Stimulated activated CD8-positive, alpha-beta memory T cell treated with anti-CD3 and anti-CD28 coated beads, Interleukin-4, amount 100 ng/mL, for 4 hours (primary cell): Measurements from ENCODE around the gene CALB2.
"Not testable (repeated sequence)": the region's sequence is repeated elsewhere in the genome, so short reads cannot be mapped to it uniquely, and the experiment has no call there.

Experiments used
- DNase-seq, 2 donors: peaks; one replicate each; pipeline ENCODE4 v3.0.0-alpha.2; 2020; ENCODE audit warnings: low read depth in 2 of 2, low spot score in 1 of 2

CALB2 gene

GRCh38 chr16:71358464-71358998 lies at the start of gene CALB2:
Gene CALB2, plus strand, starts transcription at chr16:71358723. Its CDS starts 70 bp downstream, at chr16:71358793.
- DNase-seq: peak; percentile 7 to 30

GRCh38 chr16:71311553-71312158 lies 46.9 kb upstream of the CALB2 start:
- DNase-seq: no peak

GRCh38 chr16:71313591-71313990 lies 44.9 kb upstream of the CALB2 start:
- not testable (repeated sequence) for DNase-seq

- no peak for DNase-seq
These were observed 43.3 kb upstream of the CALB2 start for GRCh38 chr16:71315269-71315668.

- no peak for DNase-seq
These were observed 38.5 kb upstream of the CALB2 start for GRCh38 chr16:71319999-71320398.

- DNase-seq: no peak
These were observed 30.8 kb upstream of the CALB2 start for GRCh38 chr16:71327720-71328119.

GRCh38 chr16:71328151-71328550 lies 30.4 kb upstream of the CALB2 start:
- DNase-seq: no peak

GRCh38 chr16:71337631-71338030 lies 20.9 kb upstream of the CALB2 start:
- DNase-seq: no peak

- DNase-seq: no peak
These were observed 20.3 kb upstream of the CALB2 start for GRCh38 chr16:71338193-71338592.

- DNase-seq: no peak
These were observed 19.9 kb upstream of the CALB2 start for GRCh38 chr16:71338632-71339031.

GRCh38 chr16:71339236-71340171 lies 19.0 kb upstream of the CALB2 start:
- DNase-seq: no peak

GRCh38 chr16:71340406-71340805 lies 18.1 kb upstream of the CALB2 start:
- no peak for DNase-seq

GRCh38 chr16:71341881-71342280 lies 16.6 kb upstream of the CALB2 start:
- DNase-seq: no peak

- no peak for DNase-seq
These were observed 15.4 kb upstream of the CALB2 start for GRCh38 chr16:71343078-71343477.

- no peak for DNase-seq
These were observed 14.1 kb upstream of the CALB2 start for GRCh38 chr16:71344315-71344905.

GRCh38 chr16:71345031-71345430 lies 13.5 kb upstream of the CALB2 start:
- DNase-seq: no peak

- DNase-seq: no peak
These were observed 11.4 kb upstream of the CALB2 start for GRCh38 chr16:71347146-71347545.

GRCh38 chr16:71348262-71349085 lies 10.0 kb upstream of the CALB2 start:
- DNase-seq: no peak

- DNase-seq: no peak
These were observed 7.5 kb upstream of the CALB2 start for GRCh38 chr16:71350821-71351557.

GRCh38 chr16:71351558-71351901 lies 7.0 kb upstream of the CALB2 start:
- DNase-seq: no peak
